ENCODE measurements around the gene SPNS2.
A peak's percentile ranks its signal among the peaks of the same experiment; 100 is the strongest.

- TF ChIP-seq, protein P1, sequence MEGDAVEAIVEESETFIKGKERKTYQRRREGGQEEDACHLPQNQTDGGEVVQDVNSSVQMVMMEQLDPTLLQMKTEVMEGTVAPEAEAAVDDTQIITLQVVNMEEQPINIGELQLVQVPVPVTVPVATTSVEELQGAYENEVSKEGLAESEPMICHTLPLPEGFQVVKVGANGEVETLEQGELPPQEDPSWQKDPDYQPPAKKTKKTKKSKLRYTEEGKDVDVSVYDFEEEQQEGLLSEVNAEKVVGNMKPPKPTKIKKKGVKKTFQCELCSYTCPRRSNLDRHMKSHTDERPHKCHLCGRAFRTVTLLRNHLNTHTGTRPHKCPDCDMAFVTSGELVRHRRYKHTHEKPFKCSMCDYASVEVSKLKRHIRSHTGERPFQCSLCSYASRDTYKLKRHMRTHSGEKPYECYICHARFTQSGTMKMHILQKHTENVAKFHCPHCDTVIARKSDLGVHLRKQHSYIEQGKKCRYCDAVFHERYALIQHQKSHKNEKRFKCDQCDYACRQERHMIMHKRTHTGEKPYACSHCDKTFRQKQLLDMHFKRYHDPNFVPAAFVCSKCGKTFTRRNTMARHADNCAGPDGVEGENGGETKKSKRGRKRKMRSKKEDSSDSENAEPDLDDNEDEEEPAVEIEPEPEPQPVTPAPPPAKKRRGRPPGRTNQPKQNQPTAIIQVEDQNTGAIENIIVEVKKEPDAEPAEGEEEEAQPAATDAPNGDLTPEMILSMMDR (IDR thresholded peaks at IDR 0.05): peak; percentile 66 to 81 (median 72)
- no peak for TF ChIP-seq POLR2A (IDR thresholded peaks at IDR 0.05)
These were observed 68.1 kb downstream of the SPNS2 start for GRCh38 chr17:4566785-4567184.

Measured in body of pancreas (tissue), 4 donors.